HG03135 (cell line): ENCODE results near the gene WDR7.

Experiments
- ATAC-seq: cut with Tn5 transposase; IDR thresholded peaks from one replicate; pipeline ENCODE4 v1.9.1; 2021; ENCODE audit warnings: mild to moderate bottlenecking, moderate library complexity; ENCODE audit not compliant: unreplicated experiment

WDR7 gene

GRCh38 chr18:57073501-57074187, 422.5 kb downstream of the WDR7 start:
- no peak for ATAC-seq

GRCh38 chr18:57075716-57076400, 424.7 kb downstream of the WDR7 start:
- ATAC-seq, result no peak

GRCh38 chr18:57077005-57077765, 426.0 kb downstream of the WDR7 start:
- ATAC-seq, result no peak

GRCh38 chr18:57077786-57078552, 426.8 kb downstream of the WDR7 start:
- peak; percentile 92 for ATAC-seq

GRCh38 chr18:57078614-57079013, 427.5 kb downstream of the WDR7 start:
- no peak for ATAC-seq

- ATAC-seq, result no peak
Observed at GRCh38 chr18:57080479-57080878, 429.3 kb downstream of the WDR7 start.

GRCh38 chr18:57081899-57082298, 430.7 kb downstream of the WDR7 start:
- no peak for ATAC-seq

- no peak for ATAC-seq
Observed at GRCh38 chr18:57083485-57083884, 432.3 kb downstream of the WDR7 start.

GRCh38 chr18:57084331-57085271, 433.4 kb downstream of the WDR7 start:
- peak; percentile 78 for ATAC-seq

GRCh38 chr18:57085371-57085770, 434.2 kb downstream of the WDR7 start:
- no peak for ATAC-seq

- no peak for ATAC-seq
Observed at GRCh38 chr18:57086163-57086562, 435.0 kb downstream of the WDR7 start.
